Measurements from ENCODE around the gene UROC1.

UROC1 gene

GRCh38 chr3:126527006-126527405 is 9.4 kb upstream of the UROC1 start:
- DNase-seq (ENCODE audit: insufficient read length, low spot score): no peak
- no peak for TF ChIP-seq PAX5 (IDR thresholded peaks at IDR 0.05; ENCODE audit: insufficient read depth, low read length, severe bottlenecking)
- no peak for TF ChIP-seq SPI1 (IDR thresholded peaks at IDR 0.05; ENCODE audit: low read depth, low read length)
- no peak for TF ChIP-seq TAF1 (IDR thresholded peaks at IDR 0.05; ENCODE audit: low read depth, low read length)
- no peak for TF ChIP-seq POU2F2 (IDR thresholded peaks at IDR 0.05; ENCODE audit: low read depth, low read length)
- FAIRE-seq: no peak

- DNase-seq (ENCODE audit: insufficient read length, low spot score) (no peak), FAIRE-seq (no peak)
- TF ChIP-seq PAX5 (IDR thresholded peaks at IDR 0.05; ENCODE audit: insufficient read depth, low read length, severe bottlenecking) (no peak), POLR2AphosphoS5 (IDR thresholded peaks at IDR 0.05; ENCODE audit: low read depth, low read length) (no peak), TAF1 (IDR thresholded peaks at IDR 0.05; ENCODE audit: low read depth, low read length) (no peak), POLR2A (IDR thresholded peaks at IDR 0.05; ENCODE audit: low read depth, low read length) (no peak), POU2F2 (IDR thresholded peaks at IDR 0.05; ENCODE audit: low read depth, low read length) (no peak), SPI1 (IDR thresholded peaks at IDR 0.05; ENCODE audit: low read depth, low read length) (no peak)
These were observed 9.1 kb upstream of the UROC1 start for GRCh38 chr3:126526668-126527005.

DNA sequence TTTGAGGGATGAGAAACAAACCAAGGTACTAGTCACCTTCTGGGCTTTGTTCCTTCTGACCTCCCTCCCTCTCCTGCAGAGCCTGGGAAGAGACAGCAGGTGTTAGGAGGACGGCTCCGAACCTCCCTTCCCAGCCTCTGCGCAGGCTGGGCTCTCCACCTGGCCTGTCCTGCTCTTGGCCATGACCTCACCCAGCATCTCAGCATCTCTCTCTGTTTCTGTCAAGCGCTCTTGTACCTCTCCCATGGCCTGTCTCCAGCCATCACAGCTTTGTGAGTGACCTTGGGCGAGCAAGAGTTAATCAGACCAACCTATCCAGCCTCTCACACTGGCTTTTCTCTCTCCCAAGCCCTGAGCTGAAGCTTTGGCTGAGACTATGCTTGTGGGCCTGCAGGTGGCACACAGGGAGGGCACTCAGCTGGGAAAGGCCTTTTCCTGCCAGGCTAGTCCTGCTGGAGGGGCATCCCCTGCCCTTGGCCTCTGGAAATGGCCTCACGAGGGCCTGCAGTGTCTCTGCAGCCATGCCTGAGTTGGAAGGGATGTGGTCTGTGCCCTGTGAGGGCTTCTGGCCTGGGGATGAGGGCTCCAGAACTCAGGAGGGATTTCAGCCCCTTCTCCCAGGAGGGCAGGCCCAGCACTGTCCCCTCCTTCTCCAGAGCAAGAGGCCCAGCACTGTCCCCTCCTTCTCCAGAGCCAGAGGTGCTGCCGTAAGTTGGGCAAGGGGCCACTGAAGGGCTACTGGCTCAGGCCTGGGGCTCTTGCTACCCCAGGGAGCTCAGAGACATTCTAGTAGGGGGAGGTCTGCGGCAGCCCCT is 8.5 kb upstream of the UROC1 start:
- FAIRE-seq (no peak), DNase-seq (ENCODE audit: insufficient read length, low spot score) (no peak)
- no peak for TF ChIP-seq PAX5 (IDR thresholded peaks at IDR 0.05; ENCODE audit: insufficient read depth, low read length, severe bottlenecking)
- no peak for TF ChIP-seq SPI1 (IDR thresholded peaks at IDR 0.05; ENCODE audit: low read depth, low read length)
- TF ChIP-seq POLR2A (IDR thresholded peaks at IDR 0.05; ENCODE audit: low read depth, low read length): no peak
- TF ChIP-seq TAF1 (IDR thresholded peaks at IDR 0.05; ENCODE audit: low read depth, low read length): no peak
- TF ChIP-seq POLR2AphosphoS5 (IDR thresholded peaks at IDR 0.05; ENCODE audit: low read depth, low read length): no peak
- no peak for TF ChIP-seq POU2F2 (IDR thresholded peaks at IDR 0.05; ENCODE audit: low read depth, low read length)

- DNase-seq (ENCODE audit: insufficient read length, low spot score) (no peak), FAIRE-seq (no peak)
- TF ChIP-seq SPI1 (IDR thresholded peaks at IDR 0.05; ENCODE audit: low read depth, low read length) (no peak), POU2F2 (IDR thresholded peaks at IDR 0.05; ENCODE audit: low read depth, low read length) (no peak), TAF1 (IDR thresholded peaks at IDR 0.05; ENCODE audit: low read depth, low read length) (no peak), POLR2A (IDR thresholded peaks at IDR 0.05; ENCODE audit: low read depth, low read length) (no peak), PAX5 (IDR thresholded peaks at IDR 0.05; ENCODE audit: insufficient read depth, low read length, severe bottlenecking) (no peak), POLR2AphosphoS5 (IDR thresholded peaks at IDR 0.05; ENCODE audit: low read depth, low read length) (no peak)
These were observed 7.7 kb upstream of the UROC1 start for GRCh38 chr3:126525091-126525852.

DNA sequence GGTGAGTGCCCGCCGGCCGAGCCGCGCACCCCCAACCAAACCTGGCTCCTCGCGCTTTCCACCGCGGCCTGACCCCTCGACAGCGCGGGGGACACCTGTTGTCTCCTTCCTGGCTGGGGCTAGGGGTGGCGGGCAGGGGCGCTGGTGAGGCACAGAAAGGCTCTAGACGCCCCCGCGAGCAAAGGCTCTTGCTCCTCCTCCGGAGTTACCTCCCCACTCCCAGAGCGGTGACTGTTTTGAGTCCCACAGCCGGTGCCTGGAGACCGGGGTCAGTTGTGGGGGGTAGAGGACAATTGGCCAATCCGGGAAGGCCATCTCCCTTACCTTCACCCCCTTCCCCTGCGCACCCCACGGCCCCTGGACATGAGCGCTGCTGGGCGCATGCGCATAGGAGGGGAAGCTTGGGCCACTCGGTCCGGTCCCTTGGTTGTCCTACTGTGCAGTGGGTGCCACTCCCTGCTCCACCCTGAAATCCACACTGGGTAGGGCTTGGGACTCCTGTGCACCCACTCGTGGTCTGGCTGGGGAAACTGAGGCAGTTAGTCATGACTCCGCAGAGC is 6.9 kb upstream of the UROC1 start:
- FAIRE-seq (no peak), DNase-seq (ENCODE audit: insufficient read length, low spot score) (no peak)
- TF ChIP-seq POU2F2 (IDR thresholded peaks at IDR 0.05; ENCODE audit: low read depth, low read length) (no peak), PAX5 (IDR thresholded peaks at IDR 0.05; ENCODE audit: insufficient read depth, low read length, severe bottlenecking) (no peak)

DNA sequence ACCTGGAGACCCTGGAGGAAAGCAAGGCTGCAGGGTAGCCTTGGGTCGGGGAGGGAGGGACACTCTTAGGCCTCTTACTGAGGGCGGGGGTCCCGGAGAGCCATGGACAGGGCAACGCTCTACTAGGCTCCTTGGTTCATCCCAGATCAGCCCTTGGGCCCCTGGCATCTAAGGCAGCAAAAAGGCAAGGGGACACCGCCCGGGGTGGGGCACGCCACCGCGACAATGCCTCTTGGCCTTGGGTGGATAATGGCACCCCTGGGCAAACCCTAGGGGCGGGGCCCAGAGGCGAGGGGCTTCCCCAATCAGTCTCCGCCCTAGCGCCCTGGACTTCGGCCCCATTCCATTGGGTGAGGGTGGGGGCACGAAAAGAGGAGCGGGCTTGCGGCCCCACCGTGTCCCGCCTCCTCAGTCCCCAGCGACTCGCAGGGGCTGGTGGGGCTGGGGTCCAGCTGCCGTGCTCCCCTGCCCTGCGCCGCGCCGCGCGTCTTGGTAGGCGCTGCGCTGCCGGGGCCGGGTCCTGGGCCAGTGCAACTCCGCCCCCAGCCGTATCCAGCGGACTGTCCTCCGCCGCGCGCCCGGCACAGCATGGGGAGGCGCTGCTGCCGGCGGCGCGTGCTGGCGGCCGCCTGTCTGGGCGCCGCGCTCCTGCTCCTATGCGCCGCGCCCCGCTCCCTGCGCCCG is 6.3 kb upstream of the UROC1 start, which contains the start of gene CHST13:
CHST13 (plus strand) TSS at position 411 of the 684 bp plus-strand sequence; CDS start at position 589, 178 bp downstream.
- TF ChIP-seq PAX5 (IDR thresholded peaks at IDR 0.05; ENCODE audit: insufficient read depth, low read length, severe bottlenecking): no peak
- TF ChIP-seq SPI1 (IDR thresholded peaks at IDR 0.05; ENCODE audit: low read depth, low read length): no peak
- TF ChIP-seq POLR2AphosphoS5 (IDR thresholded peaks at IDR 0.05; ENCODE audit: low read depth, low read length): no peak
- TF ChIP-seq TAF1 (IDR thresholded peaks at IDR 0.05; ENCODE audit: low read depth, low read length): no peak
- TF ChIP-seq POLR2A (IDR thresholded peaks at IDR 0.05; ENCODE audit: low read depth, low read length): no peak
- no peak for TF ChIP-seq POU2F2 (IDR thresholded peaks at IDR 0.05; ENCODE audit: low read depth, low read length)
- DNase-seq (ENCODE audit: insufficient read length, low spot score) (no peak), FAIRE-seq (no peak)

DNA sequence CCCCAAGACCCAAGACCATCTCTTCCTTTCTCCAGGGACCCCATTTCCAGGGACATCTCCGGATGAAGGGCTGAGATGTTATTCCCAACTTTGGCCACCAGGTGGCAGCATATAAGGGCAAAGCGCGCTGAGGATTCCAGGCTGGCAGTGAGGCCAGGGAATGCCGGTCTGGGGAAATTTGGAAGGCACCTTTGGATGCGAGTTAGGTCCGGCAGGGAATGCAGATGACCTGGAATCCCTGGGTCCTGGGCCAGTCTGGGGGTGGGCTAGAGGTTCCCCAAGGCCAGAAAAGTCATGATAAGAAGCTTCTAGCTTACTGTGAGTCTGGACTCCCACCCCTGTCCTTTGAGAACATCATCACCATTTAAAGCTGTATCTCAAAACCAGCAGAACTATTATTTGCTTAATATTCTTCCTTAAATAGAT is 4.8 kb upstream of the UROC1 start:
- FAIRE-seq (peak; percentile 63), DNase-seq (ENCODE audit: insufficient read length, low spot score) (peak; percentile 69)
- TF ChIP-seq TAF1 (IDR thresholded peaks at IDR 0.05; ENCODE audit: low read depth, low read length) (no peak), PAX5 (IDR thresholded peaks at IDR 0.05; ENCODE audit: insufficient read depth, low read length, severe bottlenecking) (no peak)

DNA sequence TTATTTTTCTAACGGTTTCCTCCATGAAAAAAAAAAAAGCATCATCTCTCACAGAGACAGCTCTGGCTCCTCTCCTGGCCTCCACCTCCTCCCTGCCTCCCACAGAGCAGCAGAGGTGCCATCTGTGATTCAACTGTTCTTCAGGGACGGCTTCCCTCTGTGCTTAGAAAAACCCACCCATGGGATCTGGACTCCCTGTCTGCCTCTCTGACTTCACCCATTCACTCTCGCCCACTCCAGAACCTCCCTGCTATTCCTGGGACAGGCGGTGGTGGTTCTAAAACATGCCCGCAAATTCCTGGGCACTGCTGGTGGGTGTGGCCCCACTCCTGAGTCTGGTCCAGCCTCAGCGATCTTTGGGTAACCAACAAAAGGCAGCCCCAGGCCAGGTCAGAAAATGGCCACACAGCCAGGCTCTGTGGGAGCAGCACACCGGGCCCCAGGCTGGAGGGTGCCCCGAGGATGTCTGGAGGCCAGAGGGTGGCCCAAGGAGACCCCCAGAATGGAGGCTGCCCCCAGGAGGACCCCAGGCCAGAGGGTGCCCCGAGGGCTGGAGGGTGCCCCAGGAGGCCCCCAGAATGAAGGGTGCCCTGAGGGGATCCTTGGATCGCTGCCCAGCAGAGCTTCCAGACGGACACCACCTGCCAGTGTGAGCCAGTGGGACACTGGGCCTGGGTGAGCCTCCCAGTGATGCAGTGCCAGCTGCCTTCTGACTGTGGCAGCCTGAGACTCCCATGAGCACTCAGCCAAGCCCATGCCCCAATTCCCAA is 3.7 kb upstream of the UROC1 start:
- no peak for TF ChIP-seq POU2F2 (IDR thresholded peaks at IDR 0.05; ENCODE audit: low read depth, low read length)
- TF ChIP-seq PAX5 (IDR thresholded peaks at IDR 0.05; ENCODE audit: insufficient read depth, low read length, severe bottlenecking): no peak
- no peak for TF ChIP-seq POLR2A (IDR thresholded peaks at IDR 0.05; ENCODE audit: low read depth, low read length)
- TF ChIP-seq TAF1 (IDR thresholded peaks at IDR 0.05; ENCODE audit: low read depth, low read length): no peak
- TF ChIP-seq SPI1 (IDR thresholded peaks at IDR 0.05; ENCODE audit: low read depth, low read length): no peak
- no peak for TF ChIP-seq POLR2AphosphoS5 (IDR thresholded peaks at IDR 0.05; ENCODE audit: low read depth, low read length)
- DNase-seq (ENCODE audit: insufficient read length, low spot score): no peak
- no peak for FAIRE-seq

Measured in GM12891 (cell line).